GM18951 (cell line): ENCODE data around the gene PROSER2.

Source experiments
- POLR2A ChIP-seq: IDR thresholded peaks from 4 replicates; pipeline ENCODE4 v1.6.1; 2011; ENCODE audit warnings: mild to moderate bottlenecking; ENCODE audit not compliant: insufficient read length, insufficient read depth; ENCODE audit errors: extremely low read depth
- in situ Hi-C: fragments of 300-500 bp; cut with MboI; formaldehyde crosslinking; loops from one replicate; pipeline ENCODE4 v1.12.0; 2022; ENCODE audit warnings: low sequenced_read_pairs, mixed read lengths, inconsistent platforms; ENCODE audit not compliant: unreplicated experiment

The PROSER2 gene

GRCh38 chr10:11898372-11899066 lies 75.4 kb downstream of the PROSER2 start:
- in situ Hi-C loops: no loop called here
- TF ChIP-seq POLR2A: no peak

DNA sequence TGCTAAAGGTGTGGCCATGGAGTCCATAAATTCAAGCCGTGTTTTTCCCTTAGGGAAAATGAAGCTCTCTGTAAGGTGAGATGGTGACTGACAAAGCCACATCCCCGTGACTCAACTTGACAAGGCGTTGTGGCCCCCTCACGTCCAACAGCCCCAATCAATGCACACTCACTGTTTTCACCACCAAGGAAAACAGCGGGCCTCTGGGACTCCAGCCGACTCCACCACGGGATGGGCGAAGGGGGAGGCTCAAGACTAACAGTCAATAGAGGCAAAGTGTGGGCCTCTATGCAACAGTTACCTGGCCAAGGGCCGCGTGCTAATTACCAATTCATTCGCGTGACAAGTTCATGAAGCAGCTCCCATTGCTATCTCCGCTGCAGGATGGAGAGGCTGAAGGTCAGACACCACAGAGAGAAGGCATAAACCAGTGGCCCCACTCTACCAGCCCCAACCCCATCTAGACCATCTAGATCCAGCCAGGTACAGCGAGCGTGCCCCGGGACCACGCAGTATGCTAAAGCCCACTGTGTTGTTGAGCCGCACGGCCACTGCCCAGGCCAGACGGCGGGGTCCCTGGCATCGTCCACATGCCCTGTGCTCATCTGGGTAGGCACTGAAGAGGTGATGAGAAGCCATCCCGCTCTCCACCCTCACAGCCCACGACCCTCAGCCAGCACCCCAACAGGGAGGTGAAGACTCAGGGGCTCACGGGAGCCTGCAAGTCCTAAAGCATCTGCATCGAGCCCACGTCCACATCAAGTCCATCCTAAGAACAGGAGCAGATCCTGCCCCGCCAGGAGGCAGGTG lies 76.1 kb downstream of the PROSER2 start:
- in situ Hi-C loops: no loop called here
- TF ChIP-seq POLR2A: no peak

DNA sequence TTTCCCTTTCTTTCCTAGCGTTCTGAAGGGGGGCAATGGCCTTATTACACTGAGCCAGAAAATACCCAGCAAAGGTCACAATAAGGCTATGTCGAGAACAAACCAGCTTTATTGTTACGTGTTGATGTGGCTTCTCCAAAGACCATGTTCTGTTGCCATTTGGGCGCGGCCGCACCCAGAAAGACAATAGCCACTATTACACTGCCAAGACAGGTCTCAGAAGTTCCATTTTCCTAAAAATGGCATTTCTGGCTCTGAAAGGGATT lies 77.8 kb downstream of the PROSER2 start:
- TF ChIP-seq POLR2A: no peak
- in situ Hi-C loops: no loop called here

DNA sequence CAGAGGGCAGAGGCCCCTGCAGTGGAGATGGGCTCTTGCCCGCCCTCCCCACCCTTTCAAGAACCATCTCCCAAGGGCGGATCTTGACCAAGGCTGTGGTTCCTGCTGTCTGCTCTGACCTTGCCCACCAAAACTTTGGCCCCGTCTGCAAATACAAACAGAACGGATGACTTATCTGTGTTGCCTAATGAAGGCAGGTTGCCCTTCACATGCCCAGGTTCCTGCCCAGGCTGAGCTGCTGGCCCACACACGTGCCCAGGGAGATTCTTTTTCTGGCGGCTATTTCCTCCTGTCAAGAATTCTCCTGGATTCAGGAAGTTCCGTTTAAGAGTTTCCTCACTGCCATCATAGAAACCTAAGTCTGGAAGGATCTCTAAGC lies 78.3 kb downstream of the PROSER2 start:
- in situ Hi-C loops: no loop called here
- TF ChIP-seq POLR2A: no peak

GRCh38 chr10:11901833-11902475 lies 78.8 kb downstream of the PROSER2 start:
- no peak for TF ChIP-seq POLR2A
- in situ Hi-C loops: no loop called here

DNA sequence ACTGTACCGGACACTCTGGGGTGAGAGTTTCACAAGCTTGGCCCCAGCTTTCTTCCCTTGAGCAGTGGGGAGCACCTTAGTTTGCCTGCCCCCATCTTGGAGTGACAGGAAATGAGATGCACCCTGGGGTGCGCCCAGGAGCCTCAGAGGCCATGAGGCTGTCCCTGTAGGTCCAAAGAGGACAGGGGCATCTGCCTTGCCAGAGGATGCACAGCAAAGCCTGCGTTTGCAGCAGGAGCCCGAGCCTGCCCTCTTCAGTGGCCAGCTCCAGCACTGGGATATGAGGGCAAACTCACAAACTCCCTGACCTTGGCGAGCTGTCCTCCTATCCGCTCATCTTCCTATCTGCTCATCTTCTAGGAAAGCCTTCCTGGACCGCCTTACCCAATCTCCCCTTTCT lies 79.5 kb downstream of the PROSER2 start:
- TF ChIP-seq POLR2A: no peak
- in situ Hi-C loops: no loop called here

DNA sequence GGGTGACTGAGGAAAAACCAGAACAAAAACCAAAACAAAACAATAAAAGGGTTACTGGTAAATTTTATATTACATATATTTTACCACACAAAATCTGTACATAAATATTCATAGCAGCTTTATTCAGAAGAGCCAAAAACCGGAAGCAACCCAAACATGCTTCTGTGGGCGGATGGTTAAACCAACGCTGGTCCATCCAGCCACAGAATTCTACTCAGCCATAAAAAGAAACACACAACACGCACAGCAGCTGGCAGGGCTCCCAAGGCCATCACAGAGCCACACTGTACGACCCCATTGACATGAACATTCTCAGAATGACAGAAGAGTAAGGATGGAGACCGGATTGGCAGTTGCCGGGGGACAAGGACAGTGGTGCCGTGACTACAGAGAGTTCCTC lies 83.6 kb downstream of the PROSER2 start:
- in situ Hi-C loops: no loop called here
- TF ChIP-seq POLR2A: no peak

- TF ChIP-seq POLR2A: no peak
- in situ Hi-C loops: no loop called here
Observed at GRCh38 chr10:11907914-11908313, 84.8 kb downstream of the PROSER2 start.

GRCh38 chr10:11908536-11908935 lies 85.4 kb downstream of the PROSER2 start:
- TF ChIP-seq POLR2A: no peak
- in situ Hi-C loops: no loop called here

DNA sequence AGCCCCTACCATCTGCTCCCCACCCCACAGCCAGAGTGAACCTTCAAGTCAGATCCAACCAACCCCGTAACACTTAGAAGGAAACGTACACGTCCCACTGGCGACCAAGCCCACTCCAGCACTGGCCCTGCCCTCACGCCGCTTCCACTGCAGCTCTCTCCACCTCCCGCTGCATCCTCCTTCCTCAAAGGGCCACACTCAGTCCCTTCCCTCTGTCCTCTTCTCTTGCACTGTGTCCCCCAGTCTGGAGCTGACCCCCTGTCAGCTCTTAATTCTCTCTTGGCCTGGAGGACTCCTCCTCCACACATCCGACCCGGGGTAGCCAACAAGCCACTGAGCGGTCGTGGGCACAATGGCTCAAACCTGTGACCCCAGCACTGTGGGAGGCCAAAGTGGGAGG lies 85.8 kb downstream of the PROSER2 start:
- TF ChIP-seq POLR2A: no peak
- in situ Hi-C loops: no loop called here

GRCh38 chr10:11909618-11910017 lies 86.5 kb downstream of the PROSER2 start:
- no peak for TF ChIP-seq POLR2A
- in situ Hi-C loops: no loop called here

DNA sequence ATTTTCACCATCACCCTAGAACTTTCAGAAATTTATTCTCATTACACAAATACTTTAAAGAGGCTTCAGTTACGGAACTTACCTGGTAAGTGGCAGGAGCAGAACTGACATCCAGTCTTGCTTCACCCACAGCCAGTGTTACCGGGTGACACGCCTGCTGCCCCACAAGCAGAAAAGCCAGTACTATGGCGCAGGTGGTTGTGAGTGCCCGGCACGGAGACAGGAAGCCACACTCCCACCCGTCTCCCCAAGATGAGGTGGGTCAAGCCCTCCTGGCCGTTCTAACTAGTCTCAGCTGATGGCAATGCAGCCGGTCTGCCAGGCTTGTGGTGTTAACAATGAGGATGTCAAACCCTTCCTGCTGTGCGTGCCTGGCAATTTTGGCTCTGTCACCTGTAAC lies 86.9 kb downstream of the PROSER2 start:
- in situ Hi-C loops: no loop called here
- TF ChIP-seq POLR2A: no peak

GRCh38 chr10:11913079-11913641 lies 90.0 kb downstream of the PROSER2 start:
- in situ Hi-C loops: no loop called here
- no peak for TF ChIP-seq POLR2A

- TF ChIP-seq POLR2A: no peak
- in situ Hi-C loops: no loop called here
Observed at GRCh38 chr10:11918384-11918783, 95.2 kb downstream of the PROSER2 start.
